Stimulated activated naive CD8-positive, alpha-beta T cell treated with anti-CD3 and anti-CD28 coated beads, Interleukin-15, amount 100 ng/mL, for 72 hours (primary cell): Measurements from ENCODE around the gene CCDC12.
A peak's percentile ranks its signal among the peaks of the same experiment; 100 is the strongest.

Source experiments
- ATAC-seq: fragments of 150-1000 bp; cut with Tn5 transposase; 2 replicates; pipeline ENCODE4 v1.10.0; 2021; ENCODE audit warnings: mild to moderate bottlenecking, moderate library complexity
- DNase-seq, 2 donors: peaks; one replicate each; pipeline ENCODE4 v3.0.0; 2021 to 2022
- H3K27ac Mint-ChIP-seq, 2 donors: one replicate each; pipeline ENCODE4 v1.8.0; 2022; ENCODE audit warnings: mild to moderate bottlenecking in 2 of 2, mixed read lengths in 2 of 2, moderate library complexity in 2 of 2
- H3K27me3 Mint-ChIP-seq: one replicate; pipeline ENCODE4 v1.8.0; 2022; ENCODE audit warnings: mixed read lengths
- H3K4me1 Mint-ChIP-seq: one replicate; pipeline ENCODE4 v1.8.0; 2022; ENCODE audit warnings: mild to moderate bottlenecking, mixed read lengths
- H3K4me3 Mint-ChIP-seq, 2 donors: one replicate each; pipeline ENCODE4 v1.8.0; 2022; ENCODE audit warnings: mild to moderate bottlenecking in 2 of 2, mixed read lengths in 2 of 2, moderate library complexity in 1 of 2
- H3K9me3 Mint-ChIP-seq, 2 donors: one replicate each; pipeline ENCODE4 v1.8.0; 2022; ENCODE audit warnings: mixed read lengths in 2 of 2

CCDC12 gene

GRCh38 chr3:46892285-46893145 is 84.0 kb downstream of the CCDC12 start:
- Mint-ChIP-seq H3K4me3 (peak overlapping the region; percentile 11 to 45), H3K27ac (peak overlapping the region in 1 of 2 donors; percentile 31), H3K27me3 (peaks cover 77% of the 10 kb centered on the region), H3K9me3 (no peaks in the 10 kb centered on the region), H3K4me1 (peaks cover 10% of the 10 kb centered on the region)
- ATAC-seq (peak; percentile 44), DNase-seq (no peak)

- DNase-seq (no peak), ATAC-seq (no peak)
- Mint-ChIP-seq H3K4me1 (peaks cover 10% of the 10 kb centered on the region), H3K4me3 (no peak overlapping the region), H3K27me3 (peaks cover 69% of the 10 kb centered on the region), H3K27ac (no peak overlapping the region), H3K9me3 (no peaks in the 10 kb centered on the region)
These were observed 85.4 kb downstream of the CCDC12 start for GRCh38 chr3:46891132-46891531.

GRCh38 chr3:46890132-46890531 is 86.4 kb downstream of the CCDC12 start:
- Mint-ChIP-seq H3K4me1 (peaks cover 10% of the 10 kb centered on the region), H3K27ac (no peak overlapping the region), H3K4me3 (no peak overlapping the region), H3K9me3 (no peaks in the 10 kb centered on the region), H3K27me3 (peaks cover 69% of the 10 kb centered on the region)
- no peak for DNase-seq
- no peak for ATAC-seq

- Mint-ChIP-seq H3K27me3 (peaks cover 71% of the 10 kb centered on the region), H3K4me1 (peaks cover 10% of the 10 kb centered on the region), H3K27ac (no peak overlapping the region), H3K4me3 (no peak overlapping the region), H3K9me3 (no peaks in the 10 kb centered on the region)
- no peak for ATAC-seq
- DNase-seq: no peak
These were observed 87.0 kb downstream of the CCDC12 start for GRCh38 chr3:46889381-46890110.

GRCh38 chr3:46888705-46889104 is 87.8 kb downstream of the CCDC12 start:
- Mint-ChIP-seq H3K27ac (no peak overlapping the region), H3K9me3 (no peaks in the 10 kb centered on the region), H3K4me1 (peaks cover 13% of the 10 kb centered on the region), H3K4me3 (no peak overlapping the region), H3K27me3 (peaks cover 71% of the 10 kb centered on the region)
- ATAC-seq: no peak
- DNase-seq: no peak

- no peaks in the 10 kb centered on the region for H3K9me3 Mint-ChIP-seq
- ATAC-seq: no peak
- no peak for DNase-seq
- no peak overlapping the region for H3K4me3 Mint-ChIP-seq
- H3K27ac Mint-ChIP-seq: no peak overlapping the region
- peaks cover 16% of the 10 kb centered on the region for H3K4me1 Mint-ChIP-seq
- H3K27me3 Mint-ChIP-seq: peaks cover 71% of the 10 kb centered on the region
These were observed 88.5 kb downstream of the CCDC12 start for GRCh38 chr3:46887980-46888494.

- H3K27me3 Mint-ChIP-seq: peaks cover 70% of the 10 kb centered on the region
- no peaks in the 10 kb centered on the region for H3K9me3 Mint-ChIP-seq
These were observed 90.9 kb downstream of the CCDC12 start for GRCh38 chr3:46885612-46886011.

GRCh38 chr3:46884929-46885328 is 91.6 kb downstream of the CCDC12 start:
- Mint-ChIP-seq H3K27me3 (peaks cover 70% of the 10 kb centered on the region), H3K4me3 (no peak overlapping the region), H3K27ac (no peak overlapping the region), H3K9me3 (no peaks in the 10 kb centered on the region), H3K4me1 (peaks cover 24% of the 10 kb centered on the region)
- no peak for DNase-seq
- no peak for ATAC-seq

More at GRCh38 chr3:46885612-46886011, 90.9 kb downstream of the CCDC12 start:
- ATAC-seq: no peak
- no peak overlapping the region for H3K4me3 Mint-ChIP-seq
- H3K27ac Mint-ChIP-seq: no peak overlapping the region
- H3K4me1 Mint-ChIP-seq: peaks cover 20% of the 10 kb centered on the region
- DNase-seq: no peak

DNA sequence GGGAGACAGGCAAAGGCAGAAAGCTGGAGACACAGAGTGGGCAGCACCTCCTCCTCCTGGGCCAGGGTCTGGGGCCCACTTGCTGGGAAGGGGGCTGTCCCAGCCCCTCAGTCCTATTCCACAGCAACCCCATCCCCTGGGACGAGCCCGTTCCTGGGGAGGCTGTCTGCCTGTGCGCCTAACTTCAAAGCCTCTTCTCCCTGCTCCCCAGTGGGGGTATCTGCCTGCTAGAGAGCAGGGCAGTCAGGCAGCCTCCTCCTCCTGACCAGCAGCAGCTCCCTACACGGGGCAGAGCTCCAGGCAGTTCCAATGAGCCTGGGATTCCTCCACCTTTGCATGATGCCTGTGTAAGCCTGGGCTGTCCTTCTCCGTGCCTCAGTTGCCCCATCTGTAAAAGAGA is 92.1 kb downstream of the CCDC12 start:
- Mint-ChIP-seq H3K4me3 (no peak overlapping the region), H3K4me1 (peaks cover 24% of the 10 kb centered on the region), H3K27ac (no peak overlapping the region), H3K9me3 (no peaks in the 10 kb centered on the region), H3K27me3 (peaks cover 70% of the 10 kb centered on the region)
- DNase-seq: no peak
- no peak for ATAC-seq

- Mint-ChIP-seq H3K4me1 (peaks cover 24% of the 10 kb centered on the region), H3K27me3 (peaks cover 73% of the 10 kb centered on the region), H3K9me3 (no peaks in the 10 kb centered on the region), H3K4me3 (peak overlapping the region; percentile 27 to 53), H3K27ac (no peak overlapping the region)
- ATAC-seq: no peak
- no peak for DNase-seq
These were observed 92.7 kb downstream of the CCDC12 start for GRCh38 chr3:46883830-46884185.

GRCh38 chr3:46883054-46883829 is 93.3 kb downstream of the CCDC12 start:
- peaks cover 24% of the 10 kb centered on the region for H3K4me1 Mint-ChIP-seq
- peak; percentile 52 for ATAC-seq
- H3K9me3 Mint-ChIP-seq: no peaks in the 10 kb centered on the region
- H3K4me3 Mint-ChIP-seq: peak overlapping the region; percentile 75 to 79
- H3K27ac Mint-ChIP-seq: no peak overlapping the region
- H3K27me3 Mint-ChIP-seq: peaks cover 79% of the 10 kb centered on the region
- no peak for DNase-seq

GRCh38 chr3:46882377-46883053 is 94.0 kb downstream of the CCDC12 start:
- Mint-ChIP-seq H3K27ac (no peak overlapping the region), H3K27me3 (peaks cover 81% of the 10 kb centered on the region), H3K4me3 (peak overlapping the region; percentile 75 to 79), H3K4me1 (peaks cover 24% of the 10 kb centered on the region), H3K9me3 (no peaks in the 10 kb centered on the region)
- ATAC-seq (peak; percentile 35), DNase-seq (no peak)

GRCh38 chr3:46881596-46882376 is 94.8 kb downstream of the CCDC12 start:
- Mint-ChIP-seq H3K27me3 (peaks cover 81% of the 10 kb centered on the region), H3K4me1 (peaks cover 24% of the 10 kb centered on the region), H3K4me3 (peak overlapping the region; percentile 64 to 79), H3K27ac (no peak overlapping the region), H3K9me3 (no peaks in the 10 kb centered on the region)
- ATAC-seq (peak; percentile 34), DNase-seq (no peak)

GRCh38 chr3:46880884-46881595 is 95.5 kb downstream of the CCDC12 start:
- ATAC-seq: no peak
- Mint-ChIP-seq H3K9me3 (no peaks in the 10 kb centered on the region), H3K27ac (no peak overlapping the region), H3K4me1 (peaks cover 24% of the 10 kb centered on the region), H3K4me3 (no peak overlapping the region), H3K27me3 (peaks cover 80% of the 10 kb centered on the region)
- no peak for DNase-seq
